SU-DHL-6 (cell line): ENCODE measurements around the gene PPP1R13B.

Experiments used
- EZH2phosphoT487 ChIP-seq: fragments of 200-600 bp; sonication (generic), shearing (Covaris generic); conservative IDR thresholded peaks from 2 replicates; pipeline ENCODE4 v1.6.1; 2018; ENCODE audit warnings: mild to moderate bottlenecking, antibody characterized with exemption, low read length, moderate library complexity, mixed read lengths
- TF ChIP-seq, protein P1 (sequence below): fragments of 200-600 bp; sonication (generic); IDR thresholded peaks from one replicate; pipeline ENCODE4 v1.5.1; 2017; ENCODE audit warnings: antibody characterized with exemption, mild to moderate bottlenecking, low read length, moderate library complexity; ENCODE audit not compliant: insufficient read depth, poor library complexity, severe bottlenecking

GRCh38 chr14:103882503-103883262, 35.3 kb upstream of the PPP1R13B start:
- TF ChIP-seq, protein P1, sequence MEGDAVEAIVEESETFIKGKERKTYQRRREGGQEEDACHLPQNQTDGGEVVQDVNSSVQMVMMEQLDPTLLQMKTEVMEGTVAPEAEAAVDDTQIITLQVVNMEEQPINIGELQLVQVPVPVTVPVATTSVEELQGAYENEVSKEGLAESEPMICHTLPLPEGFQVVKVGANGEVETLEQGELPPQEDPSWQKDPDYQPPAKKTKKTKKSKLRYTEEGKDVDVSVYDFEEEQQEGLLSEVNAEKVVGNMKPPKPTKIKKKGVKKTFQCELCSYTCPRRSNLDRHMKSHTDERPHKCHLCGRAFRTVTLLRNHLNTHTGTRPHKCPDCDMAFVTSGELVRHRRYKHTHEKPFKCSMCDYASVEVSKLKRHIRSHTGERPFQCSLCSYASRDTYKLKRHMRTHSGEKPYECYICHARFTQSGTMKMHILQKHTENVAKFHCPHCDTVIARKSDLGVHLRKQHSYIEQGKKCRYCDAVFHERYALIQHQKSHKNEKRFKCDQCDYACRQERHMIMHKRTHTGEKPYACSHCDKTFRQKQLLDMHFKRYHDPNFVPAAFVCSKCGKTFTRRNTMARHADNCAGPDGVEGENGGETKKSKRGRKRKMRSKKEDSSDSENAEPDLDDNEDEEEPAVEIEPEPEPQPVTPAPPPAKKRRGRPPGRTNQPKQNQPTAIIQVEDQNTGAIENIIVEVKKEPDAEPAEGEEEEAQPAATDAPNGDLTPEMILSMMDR: no peak
- no peak for TF ChIP-seq EZH2phosphoT487
